ENCODE measurements around the gene TMIGD3. TPM values are rescaled to one million over a fixed set of nuclear protein-coding genes. Genes with fewer than 3 reads are reported as not detected.

The TMIGD3 gene
- total and polyA plus RNA-seq, 4 donors = 1.6 to 34.6 (median 4.1) TPM

- TF ChIP-seq CTCF (IDR thresholded peaks at IDR 0.05; ENCODE audit: control extremely low read depth, extremely low read depth) = no peak
- H3K4me3 ChIP-seq = no peak overlapping the region
- H3K9ac ChIP-seq (ENCODE audit: insufficient read depth in 1 of 2, low read length in 2 of 2) = no peak overlapping the region
- 46 to 72% methylated on average over 2 of the region's 2 CpGs for WGBS, 2 donors
- no peaks in the 10 kb centered on the region for H3K36me3 ChIP-seq (ENCODE audit: control insufficient read depth in 4 of 4, insufficient read depth in 4 of 4, low read length in 4 of 4)
- H3K27me3 ChIP-seq (ENCODE audit: control insufficient read depth in 3 of 3, insufficient read depth in 3 of 3, low read length in 2 of 3) = no peaks in the 10 kb centered on the region
- no peak overlapping the region for H3K27ac ChIP-seq (ENCODE audit: low read depth in 1 of 2, low read length in 1 of 2)
- ATAC-seq (ENCODE audit: insufficient read depth, low FRiP score) (no peak), DNase-seq (no peak)
- peaks cover 0 to 4% (median 2%) of the 10 kb centered on the region in 5 donors for H3K4me1 ChIP-seq (ENCODE audit: control insufficient read depth in 5 of 5, insufficient read depth in 5 of 5, low read length in 5 of 5)
- H3K9me3 ChIP-seq (ENCODE audit: control insufficient read depth in 4 of 4, insufficient read depth in 3 of 4, low read length in 3 of 4) = no peaks in the 10 kb centered on the region
These were observed 19.6 kb downstream of the TMIGD3 start for GRCh38 chr1:111483876-111484275.

GRCh38 chr1:111483166-111483565 lies 20.3 kb downstream of the TMIGD3 start:
- WGBS, 2 donors = 63 to 73% methylated on average over 3 of the region's 3 CpGs
- H3K36me3 ChIP-seq (ENCODE audit: control insufficient read depth in 4 of 4, insufficient read depth in 4 of 4, low read length in 4 of 4) = peaks cover 0 to 1% (median 0%) of the 10 kb centered on the region in 4 donors
- TF ChIP-seq CTCF (IDR thresholded peaks at IDR 0.05; ENCODE audit: control extremely low read depth, extremely low read depth) = no peak
- DNase-seq (no peak), ATAC-seq (ENCODE audit: insufficient read depth, low FRiP score) (no peak)
- no peaks in the 10 kb centered on the region for H3K27me3 ChIP-seq (ENCODE audit: control insufficient read depth in 3 of 3, insufficient read depth in 3 of 3, low read length in 2 of 3)
- peaks cover 0 to 4% (median 2%) of the 10 kb centered on the region in 5 donors for H3K4me1 ChIP-seq (ENCODE audit: control insufficient read depth in 5 of 5, insufficient read depth in 5 of 5, low read length in 5 of 5)
- no peak overlapping the region for H3K9ac ChIP-seq (ENCODE audit: insufficient read depth in 1 of 2, low read length in 2 of 2)
- no peaks in the 10 kb centered on the region for H3K9me3 ChIP-seq (ENCODE audit: control insufficient read depth in 4 of 4, insufficient read depth in 3 of 4, low read length in 3 of 4)
- no peak overlapping the region for H3K27ac ChIP-seq (ENCODE audit: low read depth in 1 of 2, low read length in 1 of 2)
- H3K4me3 ChIP-seq = no peak overlapping the region

DNA sequence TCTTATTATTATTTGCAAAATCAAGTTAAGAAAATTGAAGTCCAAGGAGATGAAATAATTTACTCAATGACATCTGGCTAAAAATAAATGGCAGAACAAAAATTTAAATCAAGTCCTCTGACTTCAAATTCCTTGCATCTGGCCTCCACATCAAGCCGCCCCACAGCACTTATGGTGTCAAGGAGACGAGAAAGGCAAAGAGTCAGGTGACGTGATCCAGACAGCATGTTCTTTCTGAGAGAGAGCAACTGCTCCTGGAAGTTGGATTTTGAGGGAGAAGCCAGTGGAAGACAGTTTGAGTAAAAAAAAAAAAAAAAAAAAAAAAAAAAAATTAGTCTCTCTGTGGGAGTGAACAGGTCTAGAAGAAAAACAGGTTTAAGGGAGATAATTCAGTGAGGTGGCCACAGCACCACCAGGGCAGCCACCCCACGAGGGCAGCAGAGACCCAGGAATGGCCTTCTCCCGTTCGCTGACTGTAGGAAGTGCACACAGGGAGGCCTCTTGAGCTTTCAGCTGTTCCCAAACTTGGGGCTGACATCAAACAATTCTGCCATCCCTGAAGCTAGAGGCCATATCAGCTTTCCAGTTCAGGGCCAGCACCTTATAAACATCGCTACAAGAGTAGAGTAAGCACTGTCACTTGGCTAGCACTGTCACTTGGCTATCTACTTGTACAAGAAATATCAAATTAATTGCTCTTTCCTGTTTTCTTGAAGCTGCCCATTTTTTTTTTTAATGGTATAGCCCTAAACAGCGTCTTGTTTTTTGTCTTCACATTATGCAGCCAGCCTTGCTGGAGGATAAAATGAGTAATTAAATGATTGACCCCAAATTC lies 21.8 kb downstream of the TMIGD3 start:
- Histone ChIP-seq H3K9ac (ENCODE audit: insufficient read depth in 1 of 2, low read length in 2 of 2) (peak overlapping the region in 1 of 2 donors; percentile 27), H3K9me3 (ENCODE audit: control insufficient read depth in 4 of 4, insufficient read depth in 3 of 4, low read length in 3 of 4) (no peaks in the 10 kb centered on the region), H3K27me3 (ENCODE audit: control insufficient read depth in 3 of 3, insufficient read depth in 3 of 3, low read length in 2 of 3) (no peaks in the 10 kb centered on the region), H3K36me3 (ENCODE audit: control insufficient read depth in 4 of 4, insufficient read depth in 4 of 4, low read length in 4 of 4) (peaks cover 0 to 5% (median 0%) of the 10 kb centered on the region in 4 donors), H3K4me3 (no peak overlapping the region), H3K4me1 (ENCODE audit: control insufficient read depth in 5 of 5, insufficient read depth in 5 of 5, low read length in 5 of 5) (peaks cover 0 to 4% (median 2%) of the 10 kb centered on the region in 5 donors), H3K27ac (ENCODE audit: low read depth in 1 of 2, low read length in 1 of 2) (no peak overlapping the region)
- ATAC-seq (ENCODE audit: insufficient read depth, low FRiP score) (peak; percentile 85), DNase-seq (peak; percentile 83 to 87 (median 87))
- TF ChIP-seq CTCF (IDR thresholded peaks at IDR 0.05; ENCODE audit: control extremely low read depth, extremely low read depth) = peak; percentile 86
- 36% methylated on average over 8 of the region's 8 CpGs for WGBS, 2 donors

Data from lung (tissue), 12 donors.